ENCODE data around the gene SLF1.

- TF ChIP-seq CTCF (IDR thresholded peaks at IDR 0.05; ENCODE audit: insufficient read depth, low read depth, low read length) (no peak), EZH2 (IDR thresholded peaks at IDR 0.05; ENCODE audit: insufficient read depth, low read length) (no peak)
Measured at GRCh38 chr5:94623877-94624276, 5.4 kb downstream of the SLF1 start.
